Esophagus muscularis mucosa (tissue), 4 donors: Measurements from ENCODE around the gene DOCK1. TPM values are rescaled to one million over a fixed set of nuclear protein-coding genes. Genes with fewer than 3 reads are reported as not detected.

Source experiments
- DNase-seq: peaks from one replicate; pipeline ENCODE4 v3.0.0-alpha.2; 2017; ENCODE audit errors: extremely low spot score
- H3K27ac ChIP-seq, 4 donors: fragments of 200-600 bp; sonication (generic); replicated peaks in 1 of 4; 1 replicate in 3 of 4; 2 replicates in 1 of 4; pipeline ENCODE4 v1.5.1; 2016 to 2019; ENCODE audit warnings: mild to moderate bottlenecking in 1 of 4
- H3K27me3 ChIP-seq, 4 donors: fragments of 200-600 bp; sonication (generic); one replicate each; pipeline versions ENCODE4 v1.5.1 to v1.6.0; 2016 to 2019
- H3K36me3 ChIP-seq, 4 donors: fragments of 200-600 bp; sonication (generic); one replicate each; pipeline ENCODE4 v1.5.1; 2016 to 2019
- H3K4me1 ChIP-seq, 4 donors: fragments of 200-600 bp; sonication (generic); one replicate each; pipeline ENCODE4 v1.5.1; 2016 to 2019
- H3K4me3 ChIP-seq, 4 donors: fragments of 200-600 bp; sonication (generic); 1 replicate in 2 of 4; 2 replicates in 2 of 4; pipeline ENCODE4 v1.5.1; 2016 to 2019; ENCODE audit warnings: mild to moderate bottlenecking in 4 of 4, moderate library complexity in 1 of 4
- H3K9me3 ChIP-seq, 4 donors: fragments of 200-600 bp; sonication (generic); 1 replicate in 3 of 4; 2 replicates in 1 of 4; pipeline ENCODE4 v1.5.1; 2016 to 2019
- CTCF ChIP-seq, 3 experiments: fragments of 200-600 bp in 2 of 3; fragments of 450-650 bp in 1 of 3; sonication (generic) in 2 of 3; IDR thresholded peaks; one replicate each; pipeline ENCODE4 v1.5.1; 2017 to 2019; ENCODE audit warnings: antibody characterized with exemption in 3 of 3, mild to moderate bottlenecking in 2 of 3, moderate library complexity in 1 of 3
- EP300 ChIP-seq: sonication (generic); formaldehyde crosslinking; IDR thresholded peaks from one replicate; pipeline ENCODE4 v1.6.1; 2017; ENCODE audit warnings: antibody characterized with exemption
- POLR2A ChIP-seq: fragments of 450-650 bp; IDR thresholded peaks from one replicate; pipeline ENCODE4 v1.6.1; 2017; ENCODE audit warnings: antibody characterized with exemption, moderate library complexity, mild to moderate bottlenecking, low read depth
- POLR2AphosphoS5 ChIP-seq, 2 donors: sonication (generic); formaldehyde crosslinking; IDR thresholded peaks; one replicate each; pipeline ENCODE4 v1.6.1; 2017; ENCODE audit warnings: antibody characterized with exemption in 2 of 2
- WGBS: methylation state at CpG from one replicate; pipeline ENCODE4 v1.1.5; 2018; 5-methylcytosine and 5-hydroxymethylcytosine counted together
- intact Hi-C: fragments of 100-400 bp; cut with DNase I; formaldehyde crosslinking; loops from one replicate; pipeline ENCODE4 v1.15.1; 2023
- total RNA-seq, 4 donors: library from RNA; depleted of rRNA; stranded (reverse); fragments of >200 nt; gene quantifications; one replicate each; pipeline versions ENCODE4 v1.1.0 to v1.2.1, GENCODE V29; 2016

Gene DOCK1
- total RNA-seq, 4 donors from 2014 or later = 41.4 to 60.3 (median 55.3) TPM

GRCh38 chr10:127161482-127161881 lies 256.3 kb downstream of the DOCK1 start:
- H3K36me3 ChIP-seq = no peaks in the 10 kb centered on the region
- H3K9me3 ChIP-seq = no peaks in the 10 kb centered on the region
- peaks cover 16 to 32% (median 18%) of the 10 kb centered on the region in 4 donors for H3K4me1 ChIP-seq
- intact Hi-C loops = no loop called here
- H3K27ac ChIP-seq = no peak overlapping the region
- no peak overlapping the region for H3K4me3 ChIP-seq
- H3K27me3 ChIP-seq = no peaks in the 10 kb centered on the region
- no peak for TF ChIP-seq POLR2AphosphoS5 (IDR thresholded peaks at IDR 0.05)
- TF ChIP-seq CTCF (IDR thresholded peaks at IDR 0.05) = no peak
- TF ChIP-seq EP300 = no peak
- no peak for TF ChIP-seq POLR2A
- 81% methylated on average over 5 of the region's 5 CpGs for WGBS
- no peak for DNase-seq

- no peak for TF ChIP-seq POLR2AphosphoS5 (IDR thresholded peaks at IDR 0.05)
- no peak for TF ChIP-seq EP300
- TF ChIP-seq CTCF (IDR thresholded peaks at IDR 0.05) = no peak
- TF ChIP-seq POLR2A = no peak
- H3K9me3 ChIP-seq = no peaks in the 10 kb centered on the region
- 97% methylated on average over 6 of the region's 6 CpGs for WGBS
- peaks cover 4 to 19% (median 8%) of the 10 kb centered on the region in 4 donors for H3K4me1 ChIP-seq
- intact Hi-C loops = no loop called here
- H3K27me3 ChIP-seq = no peaks in the 10 kb centered on the region
- no peaks in the 10 kb centered on the region for H3K36me3 ChIP-seq
- no peak for DNase-seq
- no peak overlapping the region for H3K27ac ChIP-seq
- H3K4me3 ChIP-seq = no peak overlapping the region
These were observed 257.6 kb downstream of the DOCK1 start for GRCh38 chr10:127162841-127163240.

GRCh38 chr10:127168261-127168660 lies 263.0 kb downstream of the DOCK1 start:
- intact Hi-C loops = no loop called here
- 80% methylated on average over 3 of the region's 3 CpGs for WGBS
- peaks cover 0 to 8% (median 2%) of the 10 kb centered on the region in 4 donors for H3K4me1 ChIP-seq

GRCh38 chr10:127174866-127175265 lies 269.6 kb downstream of the DOCK1 start:
- Histone ChIP-seq H3K4me1 (no peaks in the 10 kb centered on the region), H3K27me3 (no peaks in the 10 kb centered on the region), H3K4me3 (no peak overlapping the region), H3K27ac (no peak overlapping the region), H3K36me3 (peaks cover 0 to 29% (median 10%) of the 10 kb centered on the region in 4 donors), H3K9me3 (no peaks in the 10 kb centered on the region)
- intact Hi-C loops = no loop called here
- DNase-seq = no peak
- 96% methylated on average over 8 of the region's 8 CpGs for WGBS
- TF ChIP-seq POLR2AphosphoS5 (IDR thresholded peaks at IDR 0.05) = no peak
- TF ChIP-seq POLR2A = no peak
- no peak for TF ChIP-seq CTCF (IDR thresholded peaks at IDR 0.05)
- no peak for TF ChIP-seq EP300

More at GRCh38 chr10:127168261-127168660, 263.0 kb downstream of the DOCK1 start:
- no peak for DNase-seq
- Histone ChIP-seq H3K27ac (no peak overlapping the region), H3K9me3 (no peaks in the 10 kb centered on the region), H3K27me3 (no peaks in the 10 kb centered on the region), H3K36me3 (no peaks in the 10 kb centered on the region), H3K4me3 (no peak overlapping the region)
- TF ChIP-seq POLR2AphosphoS5 (IDR thresholded peaks at IDR 0.05) = no peak
- no peak for TF ChIP-seq EP300
- TF ChIP-seq CTCF (IDR thresholded peaks at IDR 0.05) = no peak
- no peak for TF ChIP-seq POLR2A
